ENCODE measurements around the gene FSTL1.

- no peak for TF ChIP-seq CTCF (IDR thresholded peaks at IDR 0.05)
- no peak for TF ChIP-seq ZFX (IDR thresholded peaks at IDR 0.05; ENCODE audit: borderline replicate concordance)
Observed at GRCh38 chr3:120496278-120497002, 45.6 kb upstream of the FSTL1 start.

Measured in 22Rv1 (cell line).